ENCODE data around the gene LAMTOR1.
A peak's percentile ranks its signal among the peaks of the same experiment; 100 is the strongest.

The LAMTOR1 gene

DNA sequence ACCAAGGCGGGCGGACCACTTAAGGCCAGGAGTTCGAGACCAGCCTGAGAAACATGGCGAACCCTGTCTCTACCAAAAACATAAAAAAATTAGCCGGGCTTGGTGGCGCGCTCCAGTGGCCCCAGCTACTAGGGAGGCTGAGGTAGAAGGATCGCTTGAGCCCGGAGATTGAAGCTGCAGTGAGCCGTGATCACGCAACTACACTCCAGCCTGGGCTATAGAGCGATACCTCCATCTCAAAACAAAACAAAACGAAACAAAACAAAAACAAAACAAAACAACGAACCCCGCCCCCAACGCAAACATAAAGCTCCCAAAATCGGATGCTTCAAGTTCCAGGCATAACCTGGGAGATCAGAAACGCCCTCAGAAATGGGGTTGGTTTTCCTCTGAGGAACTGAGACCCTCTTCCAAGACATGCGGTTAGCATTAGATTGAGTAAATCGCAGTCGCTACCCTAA is 21.9 kb downstream of the LAMTOR1 start:
- H3K4me3 ChIP-seq (ENCODE audit: low read length): peak overlapping the region; percentile 66; the same call in 1 of the 2 replicates
- no peak for TF ChIP-seq ZNF274 (IDR thresholded peaks at IDR 0.05; ENCODE audit: low read depth, low read length)

DNA sequence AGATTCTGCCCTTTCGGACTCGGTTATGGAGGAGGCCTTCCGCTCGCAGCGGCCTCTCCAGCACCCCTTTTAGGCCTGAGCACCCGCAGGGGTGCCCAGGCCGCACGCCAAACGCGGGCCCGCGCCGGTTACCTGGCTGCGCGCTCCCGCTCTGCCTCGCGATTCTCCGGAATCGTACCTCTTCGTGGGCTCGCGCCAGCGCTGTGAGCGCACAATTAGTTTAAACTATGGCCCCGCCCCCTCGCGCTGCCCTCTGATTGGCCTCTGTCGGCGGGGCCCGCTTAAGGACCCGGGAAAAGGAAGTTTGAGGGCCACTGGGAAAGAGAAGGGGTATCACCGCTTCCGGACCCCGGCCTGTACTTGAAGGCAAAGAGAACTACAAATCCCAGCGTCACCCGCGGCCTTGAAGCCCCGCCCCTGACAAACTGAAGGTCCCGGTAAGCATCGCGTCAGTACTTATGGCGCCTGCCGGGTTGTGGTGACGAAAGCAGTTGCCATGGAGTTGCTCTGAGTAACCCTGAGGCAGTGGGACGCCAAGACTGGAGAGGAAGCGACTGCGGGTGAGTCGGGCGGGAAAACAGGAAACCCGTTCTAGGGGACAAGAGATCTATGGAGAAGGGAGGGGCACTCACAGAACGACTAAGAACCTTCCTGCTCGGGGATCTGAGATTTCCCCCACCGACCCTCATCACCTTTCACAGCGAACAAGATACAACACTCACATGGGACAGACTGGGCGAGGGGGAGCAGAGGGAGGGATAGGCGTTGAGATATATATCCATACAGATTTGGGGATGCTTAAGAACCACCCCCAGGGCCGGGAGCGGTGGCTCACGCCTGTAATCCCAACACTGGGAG is 22.5 kb downstream of the LAMTOR1 start, which contains the start of the genes LRRC51 and NUMA1:
Gene LRRC51, plus strand, starts transcription at position 525 of the 858 bp plus-strand sequence. CDS start 8,234 bp downstream, outside the sequence.
Gene NUMA1, minus strand, starts transcription at position 217 of the 858 bp plus-strand sequence. CDS start 44,599 bp downstream, outside the sequence.
- no peak for TF ChIP-seq ZNF274 (IDR thresholded peaks at IDR 0.05; ENCODE audit: low read depth, low read length)
- peak within 1 kb of the TSS; percentile 97 for H3K4me3 ChIP-seq (ENCODE audit: low read length)

DNA sequence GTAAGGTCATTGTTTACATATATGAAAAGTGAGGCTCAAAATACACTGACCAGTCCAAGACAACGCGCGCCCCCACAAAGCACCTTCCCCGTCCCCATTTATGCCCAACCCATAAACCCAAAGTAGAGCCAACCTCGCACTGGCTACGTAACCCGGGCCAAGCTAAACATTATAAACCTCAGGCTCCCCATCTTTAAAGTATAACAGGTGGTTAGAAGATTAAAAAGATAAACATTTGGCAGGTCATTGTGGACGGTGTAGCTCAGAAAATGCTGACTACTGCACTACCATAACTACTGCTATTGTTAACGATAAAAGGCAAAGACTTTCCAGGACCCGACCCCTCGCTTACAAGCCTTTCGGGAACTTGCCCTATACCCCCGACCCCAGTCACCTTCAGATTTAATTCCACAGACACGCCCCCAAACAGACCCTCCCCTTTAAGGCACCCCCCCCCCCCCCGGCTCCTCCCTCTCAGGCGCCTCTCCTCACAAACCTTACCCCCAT is 23.2 kb downstream of the LAMTOR1 start:
- TF ChIP-seq ZNF274 (IDR thresholded peaks at IDR 0.05; ENCODE audit: low read depth, low read length): no peak
- peak overlapping the region; percentile 97 for H3K4me3 ChIP-seq (ENCODE audit: low read length)

DNA sequence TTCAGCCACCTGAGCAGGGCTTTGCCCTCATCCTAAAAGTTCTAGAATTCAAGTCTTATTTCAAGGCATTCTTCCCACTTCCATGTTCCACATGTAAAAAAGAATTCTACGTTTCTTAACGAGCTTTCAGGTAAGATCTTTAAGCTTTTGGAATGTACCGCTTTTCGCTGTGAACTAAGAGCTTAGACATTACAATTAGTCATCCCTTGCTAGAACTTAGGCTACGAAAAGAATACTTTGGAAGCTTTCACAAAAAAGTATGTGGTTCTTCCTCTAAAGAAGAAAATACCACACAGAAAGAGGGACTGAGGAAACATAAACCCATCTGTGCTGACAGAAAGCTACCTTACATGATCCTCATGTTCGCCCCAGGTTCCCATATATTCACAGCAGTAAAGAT is 24.6 kb downstream of the LAMTOR1 start:
- 0 out of 2 replicates have a peak overlapping the region, but pooled peaks have one; percentile 8 for H3K4me3 ChIP-seq (ENCODE audit: low read length)
- TF ChIP-seq ZNF274 (IDR thresholded peaks at IDR 0.05; ENCODE audit: low read depth, low read length): no peak

DNA sequence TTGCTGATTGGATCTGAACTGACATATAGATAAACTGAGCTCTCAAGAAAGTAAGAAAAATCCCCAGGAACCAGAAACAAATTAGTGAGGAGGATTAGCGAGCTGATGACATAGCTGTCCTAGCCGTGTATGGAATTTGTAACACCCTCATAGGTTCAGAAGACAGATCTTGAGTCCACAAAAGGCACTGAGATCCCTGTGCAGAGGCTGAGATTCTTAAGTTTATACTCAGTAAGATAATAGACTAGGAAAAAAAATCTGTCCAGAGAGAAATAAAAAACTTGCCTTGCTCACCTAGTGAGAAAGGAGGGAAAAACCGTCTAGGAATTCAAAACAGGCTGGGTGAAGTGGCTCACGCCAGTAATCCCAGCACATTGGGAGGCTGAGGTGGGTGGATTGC is 27.3 kb downstream of the LAMTOR1 start:
- TF ChIP-seq ZNF274 (IDR thresholded peaks at IDR 0.05; ENCODE audit: low read depth, low read length): no peak
- H3K4me3 ChIP-seq (ENCODE audit: low read length): no peak overlapping the region

DNA sequence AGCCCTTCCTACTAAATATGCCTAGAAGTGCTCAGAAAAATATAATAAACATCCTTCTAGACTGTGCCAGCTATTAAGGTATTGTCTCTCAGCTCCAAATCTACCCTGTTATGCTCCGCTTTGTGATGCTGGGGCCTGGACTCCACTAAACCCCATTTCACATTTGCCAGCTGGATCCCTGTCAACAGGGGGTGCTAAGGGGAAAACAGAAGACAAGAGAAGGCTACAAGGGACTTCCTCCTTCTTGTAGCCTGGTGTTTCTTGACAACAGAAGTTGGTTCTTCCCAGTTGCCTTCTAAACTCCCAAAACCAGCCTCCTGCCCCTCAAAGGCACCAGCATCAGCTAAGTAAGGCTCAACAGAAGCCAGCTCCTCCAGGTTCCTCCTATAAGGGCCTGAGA is 28.0 kb downstream of the LAMTOR1 start:
- TF ChIP-seq ZNF274 (IDR thresholded peaks at IDR 0.05; ENCODE audit: low read depth, low read length): no peak
- no peak overlapping the region for H3K4me3 ChIP-seq (ENCODE audit: low read length)

DNA sequence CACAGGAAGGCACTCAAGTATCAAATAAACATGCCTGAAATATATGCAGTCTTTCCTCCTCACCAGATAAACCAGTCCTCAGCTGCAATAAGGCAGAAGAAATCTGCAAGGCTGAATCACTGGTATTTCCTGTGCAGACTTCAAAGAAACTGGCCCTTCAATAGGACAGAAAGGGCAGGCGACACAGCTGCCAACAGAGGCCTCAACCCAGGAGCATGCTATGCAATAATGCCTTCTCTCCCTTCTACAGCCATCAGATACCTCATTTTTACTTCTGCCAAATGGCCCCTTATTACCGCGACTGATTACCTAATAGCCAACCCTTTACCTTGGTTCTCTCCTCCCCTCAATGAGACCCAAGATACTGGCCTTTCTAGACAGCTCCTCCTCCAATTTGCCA is 30.7 kb downstream of the LAMTOR1 start:
- no peak overlapping the region for H3K4me3 ChIP-seq (ENCODE audit: low read length)
- TF ChIP-seq ZNF274 (IDR thresholded peaks at IDR 0.05; ENCODE audit: low read depth, low read length): no peak

DNA sequence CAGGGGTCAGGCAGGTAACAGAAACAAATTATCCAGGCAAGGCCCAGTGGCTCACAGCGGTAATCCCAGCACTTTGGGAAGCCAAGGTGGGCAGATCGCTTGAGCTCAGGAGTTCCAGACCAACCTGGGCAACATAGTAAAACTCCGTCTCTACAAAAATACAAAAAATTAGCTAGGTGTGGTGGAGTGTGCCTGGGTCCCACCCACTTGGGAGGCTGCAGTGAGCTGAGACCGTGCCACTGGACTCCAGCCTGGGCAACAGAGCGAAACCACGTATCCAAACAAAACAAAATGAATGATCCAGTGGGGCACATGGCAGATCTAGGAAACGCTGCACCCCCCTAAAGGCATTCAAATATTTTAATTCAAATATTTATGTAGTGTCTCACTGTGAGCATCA is 32.6 kb downstream of the LAMTOR1 start:
- TF ChIP-seq ZNF274 (IDR thresholded peaks at IDR 0.05; ENCODE audit: low read depth, low read length): no peak
- no peak overlapping the region for H3K4me3 ChIP-seq (ENCODE audit: low read length)

DNA sequence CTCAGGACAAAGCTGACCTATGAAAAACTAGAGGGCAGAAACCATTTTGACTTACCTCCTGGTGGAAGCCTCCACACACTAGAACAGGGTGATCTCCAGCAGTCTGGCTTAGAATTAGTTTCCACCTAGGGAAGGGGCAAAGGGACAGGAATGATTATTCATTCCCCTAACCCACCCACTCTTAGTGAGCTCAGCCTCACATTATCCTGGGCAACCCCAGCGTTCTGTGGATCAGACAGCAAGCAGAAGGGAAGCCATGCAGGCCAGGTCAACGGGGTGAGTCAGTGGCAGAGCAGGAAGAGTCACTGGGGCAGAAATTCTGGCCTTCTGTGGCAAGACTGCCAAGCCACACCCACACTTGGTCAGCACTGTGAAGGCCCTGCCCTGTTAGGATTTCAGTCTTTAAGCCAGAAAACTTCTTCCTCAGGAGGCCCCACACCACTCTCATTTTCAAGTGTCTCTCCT is 33.3 kb downstream of the LAMTOR1 start:
- peak overlapping the region; percentile 44; the same call in 1 of the 2 replicates for H3K4me3 ChIP-seq (ENCODE audit: low read length)
- no peak for TF ChIP-seq ZNF274 (IDR thresholded peaks at IDR 0.05; ENCODE audit: low read depth, low read length)

DNA sequence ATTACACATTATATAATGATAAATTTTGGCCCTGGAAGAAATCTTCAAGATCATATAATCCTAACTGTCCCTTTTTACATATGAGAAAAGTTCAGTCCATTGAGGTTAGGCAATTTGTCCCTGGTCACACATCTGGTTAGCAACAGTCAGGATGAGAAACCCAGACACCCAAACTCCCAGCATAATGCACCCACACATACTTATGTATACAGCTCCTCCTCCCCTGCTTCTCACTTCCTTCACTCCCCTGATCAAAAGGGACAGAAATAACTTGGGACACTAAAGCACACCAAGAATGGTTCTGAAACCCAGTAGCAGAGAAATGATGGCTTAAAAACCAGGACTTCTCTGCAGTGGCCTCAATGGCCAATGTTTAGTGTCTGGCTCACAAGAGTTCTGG is 33.9 kb downstream of the LAMTOR1 start:
- H3K4me3 ChIP-seq (ENCODE audit: low read length): peak overlapping the region; percentile 44; the same call in 1 of the 2 replicates
- TF ChIP-seq ZNF274 (IDR thresholded peaks at IDR 0.05; ENCODE audit: low read depth, low read length): no peak

DNA sequence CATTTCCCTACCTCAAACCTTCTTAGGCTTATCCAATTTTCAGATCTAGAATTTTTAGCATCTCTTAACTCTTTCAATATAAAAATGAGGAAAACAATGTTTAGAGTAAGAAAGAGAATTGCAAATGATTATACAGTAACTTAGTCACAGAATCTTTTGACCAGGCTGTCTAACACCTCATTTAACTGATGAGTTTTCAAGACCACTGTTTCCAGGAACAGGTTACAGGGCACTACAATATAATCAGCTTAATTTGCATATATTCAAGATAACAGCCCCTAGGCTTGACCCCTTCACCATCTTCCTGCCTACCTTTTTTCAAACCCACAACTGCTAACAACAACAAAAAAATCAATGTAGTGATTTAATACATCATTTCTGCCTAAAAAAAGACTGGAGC is 35.4 kb downstream of the LAMTOR1 start:
- no peak for TF ChIP-seq ZNF274 (IDR thresholded peaks at IDR 0.05; ENCODE audit: low read depth, low read length)
- H3K4me3 ChIP-seq (ENCODE audit: low read length): no peak overlapping the region

DNA sequence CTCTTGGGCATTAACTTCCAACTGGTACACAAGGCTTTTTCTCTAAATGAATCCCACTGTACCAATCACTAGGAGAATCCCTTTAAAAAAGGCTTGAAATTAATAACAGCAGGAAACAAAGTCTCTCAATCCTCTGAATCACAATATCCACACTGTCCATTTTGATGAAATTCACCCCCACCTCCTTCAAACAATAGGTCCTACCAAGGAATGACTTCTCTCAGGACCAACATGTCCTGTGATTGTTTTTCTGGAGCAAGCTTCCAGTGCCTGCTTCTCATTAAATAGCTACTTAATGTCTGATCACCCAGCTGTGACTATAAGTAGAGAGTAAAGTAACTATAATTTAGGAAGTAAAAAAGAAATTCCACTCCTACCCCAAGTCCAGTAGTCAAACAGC is 35.8 kb downstream of the LAMTOR1 start:
- TF ChIP-seq ZNF274 (IDR thresholded peaks at IDR 0.05; ENCODE audit: low read depth, low read length): no peak
- H3K4me3 ChIP-seq (ENCODE audit: low read length): no peak overlapping the region

DNA sequence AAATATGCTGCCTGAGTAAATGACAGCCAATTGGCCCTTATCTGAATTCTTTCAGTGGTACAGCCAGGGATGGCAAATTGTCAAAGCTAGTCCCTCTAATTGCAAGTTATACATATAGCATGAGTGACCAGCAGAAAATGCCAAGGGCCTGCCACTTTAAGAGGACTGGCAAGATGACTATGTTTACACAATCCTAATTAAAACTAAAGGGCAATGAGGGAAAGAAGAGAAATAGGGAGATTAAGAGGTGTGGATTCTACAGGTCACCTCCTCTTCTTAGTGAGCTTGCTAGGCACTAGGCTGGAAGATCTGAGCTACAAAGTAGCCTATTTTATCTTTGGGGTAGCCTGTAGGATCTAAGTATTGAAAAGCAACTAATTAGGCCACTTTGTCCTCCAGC is 36.2 kb downstream of the LAMTOR1 start:
- H3K4me3 ChIP-seq (ENCODE audit: low read length): no peak overlapping the region
- TF ChIP-seq ZNF274 (IDR thresholded peaks at IDR 0.05; ENCODE audit: low read depth, low read length): no peak

DNA sequence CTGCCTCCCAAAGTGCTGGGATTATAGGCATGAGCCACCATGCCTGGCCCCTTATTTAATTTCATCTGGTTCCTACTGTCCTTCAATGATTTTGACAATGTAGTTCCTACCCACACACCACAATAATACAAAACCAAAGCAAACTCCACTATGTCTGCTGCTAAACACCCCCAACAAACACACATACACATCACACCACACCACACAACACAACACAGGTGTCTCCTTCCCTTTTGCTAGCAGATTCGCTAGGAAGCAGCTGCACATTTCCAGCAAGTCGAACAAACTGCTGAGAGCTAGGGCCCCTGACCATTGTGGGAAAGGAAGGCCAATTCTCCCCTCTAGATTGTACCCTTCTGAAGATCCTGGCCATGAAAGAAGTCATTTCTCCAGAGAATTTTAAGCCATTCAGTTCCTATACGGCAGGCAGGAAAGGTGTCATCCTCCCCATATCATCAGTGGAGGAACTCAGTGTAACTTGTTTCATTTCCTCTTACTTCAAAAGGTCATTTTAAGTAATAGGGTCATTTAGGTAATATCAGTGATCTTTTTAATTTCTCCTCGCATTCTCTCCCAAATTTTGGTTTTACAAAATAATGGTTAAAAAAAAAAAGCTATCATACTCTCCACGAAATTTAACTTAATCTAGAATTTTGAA is 41.2 kb downstream of the LAMTOR1 start:
- TF ChIP-seq ZNF274 (IDR thresholded peaks at IDR 0.05; ENCODE audit: low read depth, low read length): no peak
- H3K4me3 ChIP-seq (ENCODE audit: low read length): no peak overlapping the region; the same call in 1 of the 2 replicates
